Spinal cord (tissue), 10 donors: ENCODE results near the gene CDH13. TPM values are rescaled to one million over a fixed set of nuclear protein-coding genes. Genes with fewer than 3 reads are reported as not detected.

Experiments
- DNase-seq, 6 donors: peaks; one replicate each; pipeline versions ENCODE4 v3.0.0 to v3.0.0-alpha.2; 2013 to 2015; ENCODE audit warnings: low spot score in 6 of 6, low read depth in 4 of 6
- H3K27ac ChIP-seq: one replicate; pipeline ENCODE4 v1.5.1; 2013; ENCODE audit warnings: low read depth, low read length, control low read depth
- H3K27me3 ChIP-seq: one replicate; pipeline ENCODE4 v1.6.1; 2013; ENCODE audit warnings: low read length; ENCODE audit not compliant: control insufficient read depth, insufficient read depth
- H3K36me3 ChIP-seq: one replicate; pipeline ENCODE4 v1.6.1; 2013; ENCODE audit warnings: low read length; ENCODE audit not compliant: control insufficient read depth, insufficient read depth
- H3K4me1 ChIP-seq: one replicate; pipeline ENCODE4 v1.6.1; 2013; ENCODE audit warnings: low read length; ENCODE audit not compliant: control insufficient read depth, insufficient read depth
- H3K4me3 ChIP-seq: one replicate; pipeline ENCODE4 v1.5.1; 2013; ENCODE audit warnings: low read depth, low read length, control low read depth
- H3K9me3 ChIP-seq: one replicate; pipeline ENCODE4 v1.6.1; 2013; ENCODE audit warnings: low read length; ENCODE audit not compliant: control insufficient read depth, insufficient read depth
- WGBS: methylation state at CpG from one replicate; pipeline ENCODE4 v1.1.5; 2013; ENCODE audit warnings: missing lambda C conversion rate; ENCODE audit not compliant: insufficient coverage; 5-methylcytosine and 5-hydroxymethylcytosine counted together
- polyA plus RNA-seq, 2 donors: library from polyadenylated mRNA; unstranded; fragments of 120-200 nt; gene quantifications; one replicate each; pipeline ENCODE4 v1.2.1, GENCODE V29; 2013; ENCODE audit not compliant: insufficient read length in 2 of 2
- total RNA-seq, 2 donors: library from RNA; depleted of rRNA in 1 of 2; stranded (reverse); fragments of 120-200 nt in 1 of 2; fragments of >200 nt in 1 of 2; gene quantifications; one replicate each; pipeline versions ENCODE4 v1.2.3 to v1.2.4, GENCODE V29; 2013 to 2014
- donor health status: healthy.

Gene CDH13
- total and polyA plus RNA-seq, 4 donors = 34.5 to 82.3 (median 76.4) TPM

- H3K9me3 ChIP-seq = no peaks in the 10 kb centered on the region
- no peaks in the 10 kb centered on the region for H3K4me1 ChIP-seq
- no peak for DNase-seq
- WGBS = 95% methylated on average over 2 of the region's 3 CpGs
- H3K36me3 ChIP-seq = no peaks in the 10 kb centered on the region
- no peak overlapping the region for H3K4me3 ChIP-seq
- H3K27me3 ChIP-seq = no peaks in the 10 kb centered on the region
- H3K27ac ChIP-seq = no peak overlapping the region
Observed at GRCh38 chr16:82646504-82646903, 19.7 kb downstream of the CDH13 start.

GRCh38 chr16:82649766-82650165 is 23.0 kb downstream of the CDH13 start:
- H3K27ac ChIP-seq = no peak overlapping the region
- 58% methylated on average over 2 of the region's 3 CpGs for WGBS
- no peak for DNase-seq
- H3K4me3 ChIP-seq = no peak overlapping the region
- H3K4me1 ChIP-seq = peaks cover 5% of the 10 kb centered on the region
- no peaks in the 10 kb centered on the region for H3K27me3 ChIP-seq
- H3K9me3 ChIP-seq = no peaks in the 10 kb centered on the region
- no peaks in the 10 kb centered on the region for H3K36me3 ChIP-seq

GRCh38 chr16:82650804-82651203 is 24.0 kb downstream of the CDH13 start:
- no peak overlapping the region for H3K4me3 ChIP-seq
- H3K27me3 ChIP-seq = no peaks in the 10 kb centered on the region
- no peak overlapping the region for H3K27ac ChIP-seq
- no peaks in the 10 kb centered on the region for H3K9me3 ChIP-seq
- DNase-seq = no peak
- WGBS = 100% methylated on average over 1 of the region's 2 CpGs
- peaks cover 5% of the 10 kb centered on the region for H3K4me1 ChIP-seq
- no peaks in the 10 kb centered on the region for H3K36me3 ChIP-seq

- 98% methylated on average over 5 of the region's 7 CpGs for WGBS
- Histone ChIP-seq H3K4me1 (peaks cover 5% of the 10 kb centered on the region), H3K4me3 (no peak overlapping the region), H3K27ac (no peak overlapping the region), H3K9me3 (no peaks in the 10 kb centered on the region), H3K27me3 (no peaks in the 10 kb centered on the region), H3K36me3 (no peaks in the 10 kb centered on the region)
- no peak for DNase-seq
Observed at GRCh38 chr16:82651921-82652601, 25.3 kb downstream of the CDH13 start.

GRCh38 chr16:82652826-82653225 is 26.1 kb downstream of the CDH13 start:
- Histone ChIP-seq H3K4me1 (peaks cover 5% of the 10 kb centered on the region), H3K27ac (no peak overlapping the region), H3K4me3 (no peak overlapping the region), H3K27me3 (no peaks in the 10 kb centered on the region), H3K36me3 (no peaks in the 10 kb centered on the region), H3K9me3 (no peaks in the 10 kb centered on the region)
- WGBS = 94% methylated on average over 2 of the region's 4 CpGs
- DNase-seq = no peak

GRCh38 chr16:82653550-82654511 is 27.1 kb downstream of the CDH13 start:
- DNase-seq = no peak
- H3K36me3 ChIP-seq = no peaks in the 10 kb centered on the region
- no peaks in the 10 kb centered on the region for H3K9me3 ChIP-seq
- no peaks in the 10 kb centered on the region for H3K27me3 ChIP-seq
- no peak overlapping the region for H3K27ac ChIP-seq
- H3K4me1 ChIP-seq = peaks cover 5% of the 10 kb centered on the region
- 74% methylated on average over 6 of the region's 11 CpGs for WGBS
- no peak overlapping the region for H3K4me3 ChIP-seq

- H3K4me3 ChIP-seq = no peak overlapping the region
- H3K36me3 ChIP-seq = no peaks in the 10 kb centered on the region
- WGBS = 70% methylated on average over 5 of the region's 6 CpGs
- no peak overlapping the region for H3K27ac ChIP-seq
- H3K9me3 ChIP-seq = no peaks in the 10 kb centered on the region
- no peak for DNase-seq
- H3K27me3 ChIP-seq = no peaks in the 10 kb centered on the region
- peaks cover 5% of the 10 kb centered on the region for H3K4me1 ChIP-seq
Observed at GRCh38 chr16:82655072-82655714, 28.4 kb downstream of the CDH13 start.

- Histone ChIP-seq H3K27me3 (no peaks in the 10 kb centered on the region), H3K27ac (no peak overlapping the region)
- 85% methylated on average over 4 of the region's 5 CpGs for WGBS
Observed at GRCh38 chr16:82655720-82656490, 29.1 kb downstream of the CDH13 start.

DNA sequence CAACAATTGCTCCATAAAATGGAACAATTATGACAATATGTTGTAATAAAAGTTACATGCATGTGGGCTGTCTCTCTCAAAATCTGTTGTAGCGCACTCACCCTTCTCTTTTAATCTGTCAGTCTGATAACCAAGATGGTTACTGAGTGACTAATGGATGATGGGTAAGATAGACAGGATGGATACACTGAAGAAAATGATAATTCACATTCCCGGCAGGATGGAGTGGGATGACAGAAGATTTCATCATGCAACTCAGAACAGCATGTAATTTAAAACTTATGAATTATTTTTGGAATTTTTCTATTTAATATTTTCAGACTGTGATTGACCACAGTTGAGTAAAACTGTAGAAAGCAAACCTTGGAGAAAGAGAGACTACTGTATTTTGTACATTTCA is 30.5 kb downstream of the CDH13 start:
- H3K4me1 ChIP-seq = peaks cover 5% of the 10 kb centered on the region
- no peak overlapping the region for H3K4me3 ChIP-seq
- H3K27ac ChIP-seq = no peak overlapping the region
- H3K9me3 ChIP-seq = no peaks in the 10 kb centered on the region
- H3K27me3 ChIP-seq = no peaks in the 10 kb centered on the region
- DNase-seq = no peak
- H3K36me3 ChIP-seq = no peaks in the 10 kb centered on the region
- WGBS = no CpG with 5 or more reads among the region's 2 CpGs

More at GRCh38 chr16:82655720-82656490, 29.1 kb downstream of the CDH13 start:
- H3K4me3 ChIP-seq = no peak overlapping the region
- no peaks in the 10 kb centered on the region for H3K36me3 ChIP-seq
- no peak for DNase-seq
- H3K4me1 ChIP-seq = peaks cover 5% of the 10 kb centered on the region
- H3K9me3 ChIP-seq = no peaks in the 10 kb centered on the region
